GM18499 (cell line): ENCODE results near the gene AFF3.
"Not testable (repeated sequence)": the region's sequence is repeated elsewhere in the genome, so short reads cannot be mapped to it uniquely, and the experiment has no call there.

Experiments
- ATAC-seq: cut with Tn5 transposase; IDR thresholded peaks from one replicate; pipeline ENCODE4 v1.9.1; 2021; ENCODE audit warnings: moderate number of reproducible peaks; ENCODE audit not compliant: insufficient read depth, unreplicated experiment

Gene AFF3

DNA sequence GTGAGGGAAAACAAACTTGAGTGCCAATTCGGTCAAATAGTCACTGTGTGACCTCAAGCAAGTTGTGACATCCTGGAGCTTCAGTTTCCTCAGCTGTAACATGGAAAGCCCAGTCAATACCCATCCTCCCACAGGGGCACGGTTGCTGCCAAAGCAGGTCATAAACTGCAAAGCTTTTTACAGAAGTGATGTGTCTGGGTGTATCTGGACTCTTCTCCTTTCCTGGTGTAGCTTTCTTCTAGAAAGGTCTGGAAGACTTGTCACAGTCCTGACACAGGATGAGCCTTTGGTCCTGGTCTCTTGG, 4.2 kb upstream of the AFF3 start:
- no peak for ATAC-seq

DNA sequence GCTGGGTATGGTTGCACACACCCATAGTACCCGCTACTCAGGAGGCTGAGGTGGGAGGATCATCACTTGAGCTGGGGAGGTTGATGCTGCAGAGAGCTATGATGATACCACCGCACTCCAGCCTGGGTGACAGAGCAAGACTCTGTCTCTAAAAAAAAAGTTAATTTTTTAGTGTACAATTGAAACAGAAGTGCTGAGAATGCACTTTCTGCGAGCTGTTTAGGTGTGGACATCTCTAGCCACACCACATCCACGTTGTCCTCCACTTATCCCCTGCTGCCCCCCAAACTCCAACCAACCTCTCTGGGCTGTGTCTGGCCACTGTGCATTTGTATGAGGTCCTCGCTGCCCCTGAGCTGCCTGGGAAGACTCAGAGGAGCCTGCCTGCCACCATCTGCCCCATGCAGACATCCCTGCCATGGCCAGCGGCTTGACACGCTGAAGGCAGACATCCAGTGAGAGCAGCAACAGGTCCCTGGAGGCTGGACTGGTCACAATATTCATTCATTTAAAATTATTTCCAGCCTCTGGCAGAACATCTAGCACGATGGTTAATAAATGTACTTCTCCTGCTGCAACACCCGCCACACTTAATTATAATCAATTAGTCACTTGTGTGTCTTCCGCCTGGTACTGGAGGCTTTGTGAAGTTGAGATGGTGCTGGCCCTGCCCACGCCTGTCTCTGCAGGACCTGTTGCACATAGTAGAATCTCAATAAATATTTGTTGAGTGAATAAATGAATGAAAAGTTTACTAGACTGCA, 3.7 kb upstream of the AFF3 start:
- ATAC-seq, result no peak

- no peak for ATAC-seq
These were observed 896 bp upstream of the AFF3 start for GRCh38 chr2:100143286-100143685.

DNA sequence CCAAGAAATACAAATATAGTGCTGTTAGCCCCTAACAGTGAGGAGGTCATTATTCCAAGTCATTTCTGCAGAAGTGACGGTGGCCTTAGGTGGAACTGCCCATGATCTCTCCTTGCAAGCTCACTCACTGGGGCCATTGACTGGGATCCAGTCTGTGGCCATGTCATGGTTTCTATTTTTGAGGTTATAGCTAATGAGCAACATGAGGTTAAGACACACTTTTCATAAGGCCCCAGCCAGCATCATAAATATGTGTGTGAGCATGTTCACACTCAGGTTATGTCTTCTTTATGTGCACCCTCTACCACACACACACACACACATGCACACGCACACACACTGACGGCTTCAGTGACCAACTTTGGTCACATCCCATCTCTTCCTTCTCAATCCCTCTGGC, 484 bp downstream of the AFF3 start:
- ATAC-seq, result peak; percentile 11

- no peak for ATAC-seq
These were observed 1.8 kb downstream of the AFF3 start for GRCh38 chr2:100140582-100140981.

- no peak for ATAC-seq
These were observed 4.4 kb downstream of the AFF3 start for GRCh38 chr2:100137866-100138570.

- no peak for ATAC-seq
These were observed 5.1 kb downstream of the AFF3 start for GRCh38 chr2:100137318-100137717.

DNA sequence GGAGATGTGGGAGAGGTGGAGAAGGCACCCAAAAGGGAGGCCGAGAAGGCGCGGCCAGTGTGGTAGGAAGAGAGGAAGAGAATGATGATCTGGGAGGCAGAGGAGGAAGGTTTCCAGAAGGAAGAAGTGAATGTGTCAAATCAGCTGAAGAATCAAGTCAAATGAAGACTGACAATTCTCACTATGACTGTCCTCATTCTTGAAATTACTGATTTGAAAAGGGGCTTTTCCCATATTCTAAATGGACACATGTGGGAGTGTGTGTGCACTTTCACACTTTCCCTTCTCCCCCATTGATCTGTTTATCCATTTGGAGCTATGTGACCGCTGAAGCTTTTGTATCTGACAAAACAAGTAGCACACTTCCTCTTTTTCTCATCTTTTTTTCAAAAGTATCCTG, 6.1 kb downstream of the AFF3 start:
- no peak for ATAC-seq

DNA sequence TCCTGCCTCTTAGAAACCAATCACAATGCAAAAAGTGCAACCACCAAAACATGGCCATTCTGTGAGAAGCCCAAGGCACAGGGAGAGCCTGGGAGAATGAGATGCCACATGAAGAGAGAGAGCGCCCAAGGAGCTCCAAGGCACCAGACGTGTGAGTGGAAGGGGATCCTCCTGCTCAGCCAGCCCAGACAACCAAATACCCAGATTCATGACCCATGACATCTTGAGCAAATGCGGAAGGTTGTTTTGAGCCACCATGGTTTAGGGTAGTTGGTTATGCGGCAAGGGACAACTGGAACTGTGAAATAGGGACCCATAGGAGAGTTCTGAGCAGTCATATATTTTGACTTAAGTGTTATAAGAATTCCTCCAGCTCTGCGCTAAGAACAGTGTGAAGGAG, 7.0 kb downstream of the AFF3 start:
- no peak for ATAC-seq

DNA sequence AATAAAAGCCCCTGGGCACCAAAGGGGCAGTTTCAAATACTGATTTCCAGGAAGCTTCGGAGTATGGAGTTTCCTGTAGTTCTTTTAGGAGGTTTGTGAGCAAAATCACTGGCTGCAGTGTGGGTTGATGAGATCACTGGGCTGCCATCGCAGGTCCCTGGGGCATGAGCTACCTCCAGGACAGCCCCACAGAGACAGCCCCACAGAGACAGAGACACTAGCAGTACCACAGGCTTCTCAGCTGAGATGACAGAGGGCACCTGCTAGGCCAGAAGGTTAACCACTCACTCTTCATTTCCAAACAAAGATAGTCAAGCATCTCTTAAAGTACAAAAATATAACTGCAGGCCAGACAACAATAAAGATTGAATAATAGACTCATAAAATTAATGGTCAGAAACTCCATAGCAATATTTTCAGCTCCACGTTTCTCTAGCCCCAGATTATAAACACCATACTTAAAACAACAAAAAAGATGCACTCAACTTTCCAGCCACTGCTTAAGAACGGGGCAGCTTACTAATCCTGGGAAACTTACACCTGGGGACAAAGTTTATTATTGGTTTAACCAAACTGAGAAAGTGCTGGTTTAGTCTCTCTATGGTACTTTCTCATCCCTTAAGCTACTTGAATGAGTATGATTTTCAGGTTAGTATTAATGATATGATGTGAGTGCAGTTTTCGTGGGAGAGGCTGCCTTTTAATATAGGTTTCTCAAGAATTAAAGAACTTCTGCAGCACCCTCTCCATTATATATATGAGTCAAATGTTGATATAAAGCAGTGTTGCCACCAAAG, 11.6 kb downstream of the AFF3 start:
- no peak for ATAC-seq

DNA sequence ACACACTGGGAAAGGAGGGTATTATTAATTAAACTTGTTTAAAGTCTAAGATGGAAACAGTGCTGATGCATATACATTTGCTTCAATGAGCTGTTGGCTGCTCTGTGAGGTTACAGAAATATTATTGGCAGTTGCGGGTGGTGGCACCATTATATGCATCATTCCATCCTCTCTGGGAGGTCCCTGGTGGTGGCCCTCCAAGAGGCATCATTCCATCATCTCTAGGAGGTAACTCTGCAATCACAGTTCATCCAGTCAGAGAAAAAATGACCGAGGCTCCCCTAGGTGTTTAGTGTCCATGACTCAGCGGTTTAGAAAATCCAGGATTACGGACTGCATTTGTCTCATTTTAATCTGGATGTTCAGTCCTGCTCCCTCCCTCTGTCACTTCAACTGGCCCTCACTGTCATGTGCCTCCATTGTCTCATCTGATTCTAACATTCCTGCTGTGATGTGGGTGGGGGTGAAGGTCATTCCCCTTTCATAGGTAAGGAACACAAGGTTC, 15.4 kb downstream of the AFF3 start:
- ATAC-seq, result no peak

DNA sequence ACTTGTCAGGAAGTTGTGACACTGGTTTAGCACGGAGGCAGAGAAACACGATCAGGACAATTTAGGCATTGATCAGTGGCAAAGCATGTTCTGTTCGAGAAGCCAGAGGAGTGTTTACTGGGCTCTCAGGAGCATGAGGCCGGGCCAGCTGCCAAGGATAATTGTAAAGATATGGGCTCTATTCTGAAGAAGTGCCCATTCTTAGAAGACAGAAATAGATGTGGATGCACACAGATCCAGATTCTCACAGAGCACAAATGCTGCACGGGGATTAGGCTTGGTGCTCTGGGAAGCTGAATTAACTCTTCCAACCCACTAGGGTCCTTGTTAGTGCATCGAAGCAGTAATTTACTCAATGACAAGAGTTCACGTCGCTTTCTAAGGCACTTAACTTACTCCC, 16.2 kb downstream of the AFF3 start:
- no peak for ATAC-seq

- no peak for ATAC-seq
These were observed 16.8 kb downstream of the AFF3 start for GRCh38 chr2:100125626-100126025.

DNA sequence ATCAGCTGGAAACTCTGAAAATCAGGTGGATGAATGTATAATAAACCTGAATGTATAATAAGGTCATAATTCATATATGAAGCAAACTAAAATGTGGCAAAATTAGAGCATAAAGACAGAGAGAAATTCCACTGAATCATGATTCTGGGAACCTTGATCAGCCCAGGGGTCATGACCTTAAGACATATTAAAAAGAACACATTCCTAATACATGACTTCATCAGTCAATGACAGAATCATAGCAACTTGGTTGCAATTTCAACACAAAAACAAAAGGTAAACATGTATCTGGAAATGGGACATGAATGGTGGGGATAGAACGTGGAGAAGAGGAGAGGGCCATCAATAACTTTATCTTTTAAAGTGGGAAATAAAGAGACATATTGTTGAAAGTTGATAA, 17.6 kb downstream of the AFF3 start:
- no peak for ATAC-seq

DNA sequence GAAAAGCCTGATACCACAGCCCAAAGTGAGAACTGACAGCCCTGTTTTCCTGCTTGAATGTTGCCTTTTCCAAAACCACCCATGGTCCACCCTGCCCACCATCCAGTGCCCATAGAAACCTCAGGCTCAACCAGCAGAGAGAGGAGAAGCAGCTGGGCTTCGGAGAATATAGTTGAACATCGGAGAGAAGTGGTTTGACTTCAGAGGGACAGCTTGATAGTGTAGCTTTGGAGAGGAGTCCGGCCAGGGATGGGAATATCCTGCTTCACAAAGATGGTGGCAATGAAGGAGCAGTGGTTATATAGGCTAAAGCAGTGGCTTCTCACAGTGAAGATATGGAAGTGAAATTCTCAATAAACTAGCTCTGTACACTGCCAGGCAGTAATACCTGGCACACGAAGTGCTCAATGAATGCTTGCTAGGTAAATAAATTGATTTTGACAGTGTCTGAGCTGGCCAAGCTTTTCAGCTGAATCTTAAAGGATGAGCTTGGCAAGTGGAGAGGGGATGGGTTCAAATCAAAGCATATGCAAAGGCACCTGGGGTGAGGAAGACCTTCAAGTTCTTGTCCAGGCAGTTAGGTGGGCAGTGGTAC, 21.2 kb downstream of the AFF3 start:
- ATAC-seq, result no peak

DNA sequence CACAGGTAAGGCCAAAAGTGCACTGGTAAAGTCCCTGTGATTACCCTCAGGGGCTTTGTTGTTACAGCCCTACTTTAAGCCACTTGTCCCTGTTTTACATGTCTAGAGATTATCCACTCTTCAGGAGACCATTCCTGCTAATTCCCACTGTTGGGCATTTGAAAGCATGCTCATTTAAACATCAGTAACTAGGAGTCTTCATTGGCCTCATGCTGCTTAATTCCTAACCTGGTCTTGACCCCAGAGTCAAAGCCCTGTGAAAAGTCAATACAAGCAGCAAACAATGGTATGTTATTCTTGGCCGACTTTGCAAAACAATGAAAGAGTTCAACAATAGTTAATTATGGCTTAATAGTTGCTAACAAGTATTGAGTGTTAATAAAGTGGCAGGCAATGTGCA, 23.2 kb downstream of the AFF3 start:
- no peak for ATAC-seq

- peak; percentile 70 for ATAC-seq
These were observed 28.4 kb downstream of the AFF3 start for GRCh38 chr2:100113990-100114433.

- ATAC-seq, result no peak
These were observed 31.8 kb downstream of the AFF3 start for GRCh38 chr2:100110614-100111000.

DNA sequence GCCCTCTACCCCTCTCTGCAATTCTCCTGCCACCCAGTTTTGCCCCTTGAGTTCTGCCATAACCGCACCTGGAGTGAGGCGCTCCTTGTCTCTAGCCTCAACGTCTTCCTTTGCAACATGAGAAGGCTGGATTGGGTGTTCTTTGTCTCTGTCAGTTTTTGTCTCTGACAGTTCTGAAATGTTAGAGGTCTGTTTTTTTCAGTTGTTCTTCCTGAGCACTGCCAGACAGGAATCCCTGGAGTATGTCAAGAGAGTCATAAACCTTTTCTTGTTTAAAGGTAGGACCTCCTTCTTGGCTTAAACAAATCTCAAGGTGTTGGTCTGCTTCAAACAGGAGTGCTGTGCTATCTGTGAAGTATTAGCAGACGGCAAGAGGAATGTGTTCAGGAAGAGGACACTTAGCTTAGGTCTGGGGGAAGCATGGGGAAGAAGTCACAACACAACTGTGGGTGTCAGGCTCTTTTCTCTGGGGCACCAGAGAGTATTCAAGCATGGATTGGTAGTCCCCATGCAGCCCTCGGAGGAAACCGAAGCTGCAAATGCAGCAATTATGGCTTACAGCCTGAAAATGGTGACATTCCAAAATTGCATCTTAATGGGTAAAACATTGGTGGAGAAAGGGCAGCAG, 32.3 kb downstream of the AFF3 start:
- ATAC-seq, result no peak

DNA sequence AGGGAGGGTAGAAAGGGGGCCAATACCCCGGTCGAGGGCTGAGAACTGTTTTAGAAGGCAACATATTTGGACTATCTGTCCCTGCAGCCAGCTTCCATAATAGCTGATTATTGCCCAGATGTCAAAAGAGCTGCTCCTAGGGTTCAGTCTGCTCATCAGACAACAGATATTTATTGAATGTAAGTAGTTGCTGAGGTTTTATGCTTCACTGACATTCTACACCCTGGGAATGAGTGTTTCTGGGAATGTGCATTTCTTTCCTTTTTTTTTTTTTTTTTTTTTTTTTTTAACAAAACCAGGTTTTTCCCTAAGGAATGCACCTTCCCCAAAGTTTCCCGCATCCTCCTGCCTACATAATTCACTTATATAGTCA, 33.8 kb downstream of the AFF3 start:
- ATAC-seq, result not testable (repeated sequence)
